Measurements from ENCODE around the gene LCE6A.

DNA sequence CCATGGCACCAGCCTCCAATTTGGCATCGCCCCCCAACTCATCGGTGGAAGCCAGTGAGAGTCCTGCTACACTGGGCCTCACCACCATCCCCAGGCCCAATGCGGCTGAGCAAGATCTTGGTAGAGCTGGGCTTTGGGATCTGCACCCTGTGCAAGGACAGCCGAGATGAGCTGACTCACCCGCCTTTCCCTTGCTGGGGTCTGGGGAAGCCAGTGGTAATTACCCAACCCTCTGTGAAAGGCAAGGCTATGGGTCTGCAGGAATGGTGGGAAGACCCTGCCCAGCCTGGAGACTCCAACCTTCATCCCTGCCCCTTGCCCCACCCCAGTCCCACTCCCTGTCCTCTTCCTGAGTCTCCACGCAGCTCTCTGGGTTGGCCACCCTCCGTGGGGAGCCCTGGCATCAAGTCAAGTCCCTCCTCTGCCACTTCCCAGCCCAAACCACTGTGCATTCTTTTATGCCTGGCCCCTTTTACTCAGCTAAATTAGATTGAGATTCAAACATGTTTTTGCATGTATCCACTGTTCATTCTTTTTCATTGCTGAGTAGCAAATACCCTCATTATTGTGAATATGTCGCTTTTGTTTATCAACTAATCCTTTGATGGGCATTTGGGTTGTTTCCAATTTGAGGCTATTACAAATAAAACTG is 44.2 kb downstream of the LCE6A start:
- TF ChIP-seq, protein P1, sequence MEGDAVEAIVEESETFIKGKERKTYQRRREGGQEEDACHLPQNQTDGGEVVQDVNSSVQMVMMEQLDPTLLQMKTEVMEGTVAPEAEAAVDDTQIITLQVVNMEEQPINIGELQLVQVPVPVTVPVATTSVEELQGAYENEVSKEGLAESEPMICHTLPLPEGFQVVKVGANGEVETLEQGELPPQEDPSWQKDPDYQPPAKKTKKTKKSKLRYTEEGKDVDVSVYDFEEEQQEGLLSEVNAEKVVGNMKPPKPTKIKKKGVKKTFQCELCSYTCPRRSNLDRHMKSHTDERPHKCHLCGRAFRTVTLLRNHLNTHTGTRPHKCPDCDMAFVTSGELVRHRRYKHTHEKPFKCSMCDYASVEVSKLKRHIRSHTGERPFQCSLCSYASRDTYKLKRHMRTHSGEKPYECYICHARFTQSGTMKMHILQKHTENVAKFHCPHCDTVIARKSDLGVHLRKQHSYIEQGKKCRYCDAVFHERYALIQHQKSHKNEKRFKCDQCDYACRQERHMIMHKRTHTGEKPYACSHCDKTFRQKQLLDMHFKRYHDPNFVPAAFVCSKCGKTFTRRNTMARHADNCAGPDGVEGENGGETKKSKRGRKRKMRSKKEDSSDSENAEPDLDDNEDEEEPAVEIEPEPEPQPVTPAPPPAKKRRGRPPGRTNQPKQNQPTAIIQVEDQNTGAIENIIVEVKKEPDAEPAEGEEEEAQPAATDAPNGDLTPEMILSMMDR (conservative IDR thresholded peaks at IDR 0.05 in 1 of 2, IDR thresholded peaks at IDR 0.05 in 1 of 2; ENCODE audit: extremely low read depth in 1 of 2, insufficient read depth in 1 of 2, low read depth in 1 of 2, low read length in 2 of 2) = no peak
- no peak for TF ChIP-seq EZH2 (IDR thresholded peaks at IDR 0.05; ENCODE audit: borderline replicate concordance, low read length)

Measured in mammary epithelial cell (primary cell).